Measurements from ENCODE around the gene SCAF4. TPM values are rescaled to one million over a fixed set of nuclear protein-coding genes. Genes with fewer than 3 reads are reported as not detected.

SCAF4 gene
- polyA plus RNA-seq, 2 of the 4 experiments (the other 2 are of a cell fraction): 10.4 to 16.6 TPM

- DNase-seq (ENCODE audit: low read depth in 1 of 2, low spot score in 1 of 2) (peak; percentile 16 to 21), FAIRE-seq (no peak), ATAC-seq (peak; percentile 60 to 62)
- Histone ChIP-seq H3K4me1 (peaks cover 29% of the 10 kb centered on the region), H3K4me3 (peak overlapping the region; percentile 92), H3K9me3 (no peaks in the 10 kb centered on the region), H3K4me2 (peak overlapping the region; percentile 98), H3K27ac (peak overlapping the region; percentile 91 to 99)
- WGBS (ENCODE audit: missing lambda C conversion rate): 3% methylated on average over 10 of the region's 86 CpGs
- TF ChIP-seq PHF8 (IDR thresholded peaks at IDR 0.05; ENCODE audit: borderline replicate concordance, low read depth): 0 out of 2 replicates have a peak, but pooled peaks have one; percentile 39
- TF ChIP-seq EP300 (IDR thresholded peaks at IDR 0.05): no peak
- CTCF ChIA-PET: no interaction called here
- POLR2A ChIA-PET: no interaction called here
Measured at GRCh38 chr21:31731056-31731856, 662 bp downstream of the SCAF4 start.

DNA sequence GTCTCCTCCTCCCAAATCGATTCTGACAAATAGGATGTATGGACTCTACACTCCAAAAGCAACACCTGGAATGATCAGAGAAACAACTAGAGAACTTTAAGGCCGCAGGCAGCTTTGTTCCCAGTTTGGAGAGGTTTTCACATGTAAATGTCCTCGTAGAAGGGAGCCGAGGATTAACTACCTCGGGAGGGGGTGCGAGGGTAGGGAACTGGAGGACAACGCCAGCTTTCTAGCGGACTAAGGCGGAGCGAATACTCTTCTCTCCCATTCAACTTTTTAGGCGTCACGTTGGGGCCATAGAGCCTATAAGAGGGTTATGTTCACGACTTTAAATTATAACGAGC lies 1.2 kb downstream of the SCAF4 start:
- Histone ChIP-seq H3K4me1 (peaks cover 29% of the 10 kb centered on the region), H3K4me3 (peak overlapping the region; percentile 92), H3K9me3 (no peaks in the 10 kb centered on the region), H3K27ac (peak overlapping the region; percentile 91 to 99), H3K4me2 (peak overlapping the region; percentile 98)
- 2% methylated on average over 14 of the region's 14 CpGs for WGBS (ENCODE audit: missing lambda C conversion rate)
- CTCF ChIA-PET: no interaction called here
- DNase-seq (ENCODE audit: low read depth in 1 of 2, low spot score in 1 of 2): peak in 1 of 2 experiments; percentile 10
- no peak for FAIRE-seq
- ATAC-seq: peak; percentile 3 to 36; a peak in 3 of 6 replicates
- POLR2A ChIA-PET: no interaction called here
- TF ChIP-seq PHF8 (IDR thresholded peaks at IDR 0.05; ENCODE audit: borderline replicate concordance, low read depth) (no peak), ELK1 (IDR thresholded peaks at IDR 0.05; ENCODE audit: low read depth, low read length) (no peak), NPAS2 (CRISPR knock-in tag; IDR thresholded peaks at IDR 0.05; ENCODE audit: borderline replicate concordance) (no peak), RNF2 (IDR thresholded peaks at IDR 0.05; ENCODE audit: borderline replicate concordance, low read depth) (no peak), JUN (IDR thresholded peaks at IDR 0.05) (no peak), NR3C1 (IDR thresholded peaks at IDR 0.05) (no peak), BHLHE40 (IDR thresholded peaks at IDR 0.05; ENCODE audit: low read depth, low read length) (no peak), RARB (CRISPR knock-in tag; IDR thresholded peaks at IDR 0.05) (no peak), HDAC2 (IDR thresholded peaks at IDR 0.05) (no peak), TFCP2L1 (CRISPR knock-in tag; IDR thresholded peaks at IDR 0.05) (no peak), KDM5A (IDR thresholded peaks at IDR 0.05) (no peak), FOSB (CRISPR knock-in tag; IDR thresholded peaks at IDR 0.05) (no peak), NFE2L2 (conservative IDR thresholded peaks at IDR 0.05; ENCODE audit: low read length) (no peak), CEBPB (IDR thresholded peaks at IDR 0.05) (no peak), ZFP36 (IDR thresholded peaks at IDR 0.05; ENCODE audit: borderline replicate concordance, partially characterized antibody) (no peak), MAZ (IDR thresholded peaks at IDR 0.05; ENCODE audit: borderline replicate concordance, low read depth, low read length) (no peak), HOXB5 (CRISPR knock-in tag; IDR thresholded peaks at IDR 0.05) (no peak)
- TF ChIP-seq, protein P1, sequence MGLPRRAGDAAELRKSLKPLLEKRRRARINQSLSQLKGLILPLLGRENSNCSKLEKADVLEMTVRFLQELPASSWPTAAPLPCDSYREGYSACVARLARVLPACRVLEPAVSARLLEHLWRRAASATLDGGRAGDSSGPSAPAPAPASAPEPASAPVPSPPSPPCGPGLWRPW (IDR thresholded peaks at IDR 0.05): no peak
- TF ChIP-seq, protein P2, sequence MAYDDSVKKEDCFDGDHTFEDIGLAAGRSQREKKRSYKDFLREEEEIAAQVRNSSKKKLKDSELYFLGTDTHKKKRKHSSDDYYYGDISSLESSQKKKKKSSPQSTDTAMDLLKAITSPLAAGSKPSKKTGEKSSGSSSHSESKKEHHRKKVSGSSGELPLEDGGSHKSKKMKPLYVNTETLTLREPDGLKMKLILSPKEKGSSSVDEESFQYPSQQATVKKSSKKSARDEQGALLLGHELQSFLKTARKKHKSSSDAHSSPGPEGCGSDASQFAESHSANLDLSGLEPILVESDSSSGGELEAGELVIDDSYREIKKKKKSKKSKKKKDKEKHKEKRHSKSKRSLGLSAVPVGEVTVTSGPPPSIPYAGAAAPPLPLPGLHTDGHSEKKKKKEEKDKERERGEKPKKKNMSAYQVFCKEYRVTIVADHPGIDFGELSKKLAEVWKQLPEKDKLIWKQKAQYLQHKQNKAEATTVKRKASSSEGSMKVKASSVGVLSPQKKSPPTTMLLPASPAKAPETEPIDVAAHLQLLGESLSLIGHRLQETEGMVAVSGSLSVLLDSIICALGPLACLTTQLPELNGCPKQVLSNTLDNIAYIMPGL (CRISPR knock-in tag; IDR thresholded peaks at IDR 0.05; ENCODE audit: borderline replicate concordance): no peak

Measured in A549 (cell line).